IPS DF 4.7 (cell line): Measurements from ENCODE around the gene RARA.

Experiments
- DNase-seq: peaks from one replicate; pipeline ENCODE4 v3.0.0-alpha.2; 2013; ENCODE audit warnings: low spot score; ENCODE audit errors: extremely low read depth

Gene RARA

DNA sequence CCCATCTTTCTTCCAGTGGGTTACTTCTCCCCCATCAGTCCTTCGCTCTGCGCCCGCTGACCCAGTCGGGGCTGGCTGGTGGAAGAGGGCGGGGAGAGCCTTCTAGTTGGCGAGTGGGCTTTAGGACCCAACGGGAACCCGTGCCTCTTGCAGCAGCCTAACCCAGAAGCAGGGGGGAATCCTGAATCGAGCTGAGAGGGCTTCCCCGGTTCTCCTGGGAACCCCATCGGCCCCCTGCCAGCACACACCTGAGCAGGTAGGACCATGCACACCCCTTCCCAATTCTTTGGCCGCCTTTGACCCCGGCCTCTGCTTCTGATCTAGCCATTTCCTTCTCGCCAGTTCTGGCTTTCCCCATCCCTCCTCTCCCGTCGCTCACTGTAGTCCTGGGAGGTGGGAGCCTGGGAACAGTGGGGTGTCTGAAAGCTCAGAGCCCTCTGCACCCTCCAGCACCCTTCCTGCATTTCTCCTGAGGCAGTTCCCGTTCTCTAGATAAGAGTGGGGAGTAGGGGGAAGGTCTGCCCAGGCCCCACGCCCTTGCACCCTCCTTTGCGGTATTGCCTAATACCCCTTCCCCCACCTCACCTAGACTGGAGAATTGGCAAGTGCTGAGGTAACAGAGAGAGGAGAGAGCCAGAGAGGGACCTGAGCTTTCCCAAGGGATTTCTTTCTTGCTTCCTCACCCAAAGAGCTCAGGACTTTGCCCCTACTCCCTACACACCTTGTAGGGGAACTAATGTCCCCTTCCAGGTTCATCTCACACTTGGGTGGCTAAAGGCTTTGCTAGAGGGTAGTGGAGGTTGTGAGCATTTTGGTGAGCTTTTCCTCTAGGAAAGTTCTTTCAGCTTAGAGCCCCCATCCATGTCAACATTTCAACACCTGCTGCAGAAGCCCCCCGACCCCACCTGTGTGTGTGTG lies at the start of gene RARA:
TSS of gene RARA (plus strand) at position 150 of the 918 bp plus-strand sequence. CDS start 22,039 bp downstream, outside the sequence.
- DNase-seq: no peak

DNA sequence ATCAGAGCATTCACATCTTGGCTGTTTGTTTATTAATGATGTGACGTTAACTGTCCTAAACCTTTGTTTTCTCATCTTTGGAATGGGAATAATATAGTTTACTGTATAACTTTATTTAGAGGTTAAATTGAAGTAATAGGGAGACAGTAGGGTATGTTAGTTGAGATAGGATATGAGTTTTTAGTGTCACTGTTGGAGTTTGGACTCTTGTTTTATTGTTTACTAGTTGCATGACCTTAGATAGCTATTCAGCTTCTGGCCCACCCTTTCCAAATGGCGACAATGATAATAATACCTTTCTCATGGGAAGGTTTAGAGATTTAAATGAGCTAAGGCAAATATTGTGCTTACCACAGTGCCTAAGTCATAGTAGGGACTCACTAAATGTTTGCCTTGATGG lies 49.5 kb upstream of the RARA start:
- no peak for DNase-seq

DNA sequence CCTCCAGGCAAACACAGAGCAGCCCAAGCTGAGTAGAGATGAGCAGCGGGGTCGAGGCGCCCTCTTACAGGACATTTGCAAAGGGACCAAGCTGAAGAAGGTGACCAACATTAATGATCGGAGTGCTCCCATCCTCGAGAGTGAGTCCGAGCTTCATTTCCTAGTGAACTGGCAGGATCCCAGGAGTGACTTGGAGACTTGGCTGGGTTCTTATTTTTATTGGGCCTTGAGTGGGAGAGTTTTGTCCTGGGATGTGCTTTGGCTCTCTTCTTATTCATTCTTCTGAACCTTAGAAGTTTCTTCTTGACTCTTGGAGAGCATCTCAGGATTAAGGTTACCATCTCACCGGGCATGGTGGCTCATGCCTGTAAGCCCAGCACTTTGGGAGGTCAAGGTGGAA lies 48.5 kb upstream of the RARA start:
- DNase-seq: no peak

DNA sequence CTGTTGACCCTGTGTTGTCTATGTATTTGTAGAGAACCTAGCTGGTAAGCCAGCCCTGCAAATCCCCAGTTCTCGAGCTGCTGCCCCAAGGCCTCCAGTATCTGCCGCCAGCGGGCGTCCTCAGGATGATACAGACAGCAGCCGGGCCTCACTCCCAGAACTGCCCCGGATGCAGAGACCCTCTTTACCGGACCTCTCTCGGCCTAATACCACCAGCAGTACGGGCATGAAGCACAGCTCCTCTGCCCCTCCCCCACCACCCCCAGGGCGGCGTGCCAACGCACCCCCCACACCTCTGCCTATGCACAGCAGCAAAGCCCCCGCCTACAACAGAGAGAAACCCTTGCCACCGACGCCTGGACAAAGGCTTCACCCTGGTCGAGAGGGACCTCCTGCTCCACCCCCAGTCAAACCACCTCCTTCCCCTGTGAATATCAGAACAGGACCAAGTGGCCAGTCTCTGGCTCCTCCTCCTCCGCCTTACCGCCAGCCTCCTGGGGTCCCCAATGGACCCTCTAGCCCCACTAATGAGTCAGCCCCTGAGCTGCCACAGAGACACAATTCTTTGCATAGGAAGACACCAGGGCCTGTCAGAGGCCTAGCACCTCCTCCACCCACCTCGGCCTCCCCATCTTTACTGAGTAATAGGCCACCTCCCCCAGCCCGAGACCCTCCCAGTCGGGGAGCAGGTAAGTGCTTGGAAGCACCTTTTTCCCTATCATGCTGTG lies 44.4 kb upstream of the RARA start:
- DNase-seq: no peak

DNA sequence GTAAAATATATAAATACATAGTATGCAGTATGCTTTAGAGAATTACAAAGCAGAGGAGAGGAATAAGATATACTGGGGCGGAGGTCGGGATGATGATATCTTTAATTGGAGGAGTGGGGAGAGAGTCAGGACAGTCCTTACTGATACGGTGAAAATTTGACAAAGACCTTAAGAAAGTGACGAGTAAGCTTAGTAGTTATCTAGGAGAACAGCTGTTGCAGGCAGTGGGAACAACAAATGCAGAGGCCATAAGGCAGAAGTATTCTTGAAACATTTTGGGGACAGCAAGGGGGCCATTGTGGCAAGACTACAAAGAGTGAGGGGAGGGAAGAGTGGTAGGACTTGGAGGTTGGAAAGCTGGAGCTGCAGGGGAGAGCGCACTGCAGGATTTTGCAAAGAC lies 43.6 kb upstream of the RARA start:
- no peak for DNase-seq

DNA sequence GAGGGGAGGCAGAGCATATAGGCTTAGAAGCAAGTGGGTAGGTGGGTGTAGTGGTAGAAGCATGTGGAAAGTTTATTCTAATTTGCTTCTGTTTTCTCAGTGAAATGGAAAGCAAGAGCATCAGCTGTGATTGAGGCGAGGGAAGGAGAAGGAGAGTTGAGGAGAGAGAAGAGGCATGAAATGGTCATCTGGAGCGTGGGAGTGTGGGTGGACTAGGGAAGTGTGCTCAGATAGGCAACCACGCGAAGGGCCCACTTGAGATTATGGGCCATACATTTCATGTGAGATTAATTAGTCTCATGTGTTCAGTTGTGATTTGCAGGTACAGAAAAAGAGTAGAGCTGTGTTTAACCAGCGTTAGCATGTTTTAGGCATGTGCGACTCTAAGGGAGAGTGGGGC lies 42.1 kb upstream of the RARA start:
- DNase-seq: no peak

DNA sequence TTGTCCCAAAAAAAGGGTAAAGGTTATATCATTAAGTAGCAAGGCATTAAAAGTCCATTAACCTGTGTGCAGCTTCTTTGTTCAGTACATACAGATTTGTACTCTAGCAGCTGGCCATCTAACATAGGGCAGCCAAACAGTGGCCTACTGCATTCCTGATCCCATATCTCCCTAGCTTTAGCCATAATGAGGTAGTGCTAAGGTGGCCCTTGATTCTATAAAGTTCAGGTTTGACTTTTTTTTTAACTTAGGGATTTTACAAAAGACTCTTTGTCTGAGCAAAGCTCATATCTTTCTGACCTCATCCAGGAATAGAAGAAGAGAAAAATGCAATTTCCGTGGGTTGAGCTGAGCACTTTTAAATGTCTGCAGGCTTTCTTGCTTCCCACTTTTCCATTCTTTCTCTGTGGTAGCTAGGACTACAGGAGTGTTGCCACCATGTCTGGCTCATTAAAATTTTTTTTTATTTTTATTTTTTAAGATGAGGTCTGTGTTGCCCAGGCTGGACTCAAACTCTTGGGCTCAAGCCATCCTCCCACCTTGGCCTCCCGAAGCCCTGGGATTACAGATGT lies 40.8 kb upstream of the RARA start:
- DNase-seq: no peak

DNA sequence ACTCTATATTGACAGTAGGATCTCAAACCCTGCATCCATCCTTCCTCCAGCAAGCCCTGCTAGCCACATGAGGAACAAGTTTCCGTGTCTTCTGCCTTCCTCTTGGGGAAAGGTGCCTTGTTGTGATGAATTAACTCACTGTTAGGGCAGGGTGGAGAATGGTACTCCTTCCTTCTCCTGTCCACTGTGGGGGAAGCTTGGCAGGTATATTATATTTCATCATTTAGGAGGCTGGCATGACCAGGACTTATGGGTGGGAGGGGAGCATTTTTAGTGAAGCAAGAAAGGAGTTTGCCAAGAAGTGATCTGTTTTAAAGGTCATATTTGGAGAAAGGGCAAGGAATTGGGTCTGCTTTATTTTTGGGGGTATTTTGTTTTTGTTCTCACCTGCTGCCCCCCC lies 30.6 kb upstream of the RARA start:
- DNase-seq: no peak

DNA sequence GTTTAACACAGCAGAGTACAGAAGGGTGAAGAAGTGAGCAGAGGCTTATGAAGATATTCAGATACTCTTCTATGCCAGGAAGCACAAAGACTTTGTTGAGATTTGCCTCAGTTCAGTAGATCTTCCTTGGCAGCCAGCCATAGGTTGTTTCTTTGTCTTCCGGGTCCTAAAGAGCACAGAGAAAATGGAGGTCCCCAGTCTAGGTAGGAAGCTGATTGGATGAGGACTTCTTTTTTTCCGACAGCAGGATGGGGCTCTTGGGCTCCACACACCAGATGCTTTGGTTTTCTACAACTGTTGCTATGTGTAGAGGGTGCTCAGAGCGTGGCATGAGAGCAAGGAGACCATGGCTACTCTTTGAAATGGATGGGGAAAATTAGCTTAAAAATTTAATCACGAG lies 29.6 kb upstream of the RARA start:
- DNase-seq: no peak

DNA sequence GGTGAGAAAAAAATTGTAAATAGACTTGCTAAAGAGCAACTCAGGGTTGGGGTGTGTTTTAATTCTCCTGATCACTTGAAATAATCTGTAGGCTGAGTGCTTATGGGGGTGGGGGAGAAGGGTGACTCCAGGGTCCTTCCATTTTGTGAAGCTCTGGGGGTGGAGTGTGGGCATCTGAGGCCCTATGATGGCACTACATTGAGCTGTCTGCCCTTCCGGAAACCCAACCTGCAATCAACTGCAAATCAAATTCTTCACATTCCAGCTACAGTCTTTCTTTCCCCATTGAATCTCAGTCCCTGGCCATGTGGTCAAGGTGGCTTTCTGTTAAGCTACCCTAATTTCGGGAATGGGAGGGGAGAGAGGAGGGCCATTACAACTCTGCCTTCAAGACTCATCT lies 27.3 kb upstream of the RARA start:
- no peak for DNase-seq

DNA sequence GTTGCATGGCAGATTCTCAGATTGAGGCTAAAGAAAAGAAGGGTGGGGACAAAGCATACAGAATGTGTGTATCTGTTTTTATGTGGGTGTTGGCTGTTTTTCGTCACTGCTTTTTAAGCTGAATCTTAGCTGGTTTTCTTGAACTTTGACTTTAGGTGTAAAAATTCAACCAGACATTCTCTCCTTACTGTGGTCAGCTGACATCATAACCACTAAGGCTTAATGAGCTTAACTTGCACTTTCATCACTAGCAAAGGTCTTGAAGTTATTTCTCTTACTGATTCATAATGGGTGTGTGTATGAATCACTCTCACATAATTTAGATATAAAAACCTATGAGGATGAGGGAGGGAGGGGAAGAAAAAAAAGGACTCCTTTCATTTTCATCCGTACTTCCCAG lies 25.3 kb upstream of the RARA start:
- DNase-seq: no peak

DNA sequence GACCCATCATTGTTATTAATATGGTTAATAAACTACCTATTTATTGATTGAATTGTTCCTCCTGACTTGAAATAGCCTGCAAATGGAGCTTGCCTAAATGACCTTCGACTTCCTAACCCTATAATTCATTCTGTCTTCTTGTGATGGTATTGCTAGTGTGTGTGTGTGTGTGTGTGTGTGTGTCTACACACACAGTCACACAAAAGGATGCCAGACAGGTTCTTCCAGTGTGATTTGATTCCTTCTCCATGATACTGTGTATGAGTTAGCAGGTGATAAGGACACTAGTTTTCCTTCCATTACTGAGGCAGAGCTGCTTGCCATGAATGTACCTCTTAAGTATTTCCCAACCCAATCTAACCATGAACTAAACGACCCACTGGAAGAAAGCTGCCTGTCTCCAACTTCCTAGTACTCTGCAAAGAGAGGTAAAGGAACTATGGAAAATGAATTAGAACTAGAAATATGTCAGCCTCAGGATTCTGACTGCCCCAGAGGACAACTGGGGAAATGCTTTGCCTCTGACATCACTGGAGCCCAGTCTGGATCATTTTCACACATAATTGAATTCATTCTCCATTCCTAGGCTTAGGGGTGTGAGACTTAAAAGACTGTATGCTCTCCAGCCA lies 24.8 kb upstream of the RARA start:
- no peak for DNase-seq

DNA sequence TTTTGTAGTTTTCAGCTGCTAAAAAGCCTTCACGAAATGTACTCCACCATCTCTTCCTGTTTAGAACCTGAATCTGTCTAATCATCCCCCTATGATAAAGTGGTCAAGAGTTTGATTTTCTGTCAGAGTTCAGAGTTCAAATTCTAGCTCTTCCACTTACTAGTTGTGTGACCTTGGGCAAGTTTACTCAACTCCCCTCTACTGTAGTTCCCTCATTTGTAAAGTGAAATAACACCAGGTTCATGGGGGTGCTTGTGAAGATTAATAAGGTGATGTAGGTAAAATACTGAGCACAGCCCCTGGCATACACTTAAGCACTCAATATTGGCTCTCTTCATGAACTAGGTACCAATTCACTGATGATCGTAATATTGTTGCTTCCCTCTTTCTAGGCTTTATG lies 22.5 kb upstream of the RARA start:
- no peak for DNase-seq

DNA sequence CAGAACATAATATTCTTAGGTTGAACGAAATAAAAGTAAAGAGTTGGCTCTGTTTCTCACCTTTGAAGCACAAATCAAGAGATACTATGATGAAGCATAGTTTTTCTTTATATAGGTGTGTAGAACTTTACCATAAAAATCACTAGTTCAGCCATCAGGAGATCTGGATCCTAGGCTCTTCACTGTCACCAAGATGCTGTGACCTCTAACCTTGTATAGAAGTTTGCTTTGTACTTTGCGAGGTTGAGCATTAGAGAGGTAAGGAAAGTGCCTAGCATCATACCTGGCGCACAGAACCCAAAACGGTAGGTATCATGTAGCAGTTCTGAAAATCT lies 21.9 kb upstream of the RARA start:
- DNase-seq: no peak

DNA sequence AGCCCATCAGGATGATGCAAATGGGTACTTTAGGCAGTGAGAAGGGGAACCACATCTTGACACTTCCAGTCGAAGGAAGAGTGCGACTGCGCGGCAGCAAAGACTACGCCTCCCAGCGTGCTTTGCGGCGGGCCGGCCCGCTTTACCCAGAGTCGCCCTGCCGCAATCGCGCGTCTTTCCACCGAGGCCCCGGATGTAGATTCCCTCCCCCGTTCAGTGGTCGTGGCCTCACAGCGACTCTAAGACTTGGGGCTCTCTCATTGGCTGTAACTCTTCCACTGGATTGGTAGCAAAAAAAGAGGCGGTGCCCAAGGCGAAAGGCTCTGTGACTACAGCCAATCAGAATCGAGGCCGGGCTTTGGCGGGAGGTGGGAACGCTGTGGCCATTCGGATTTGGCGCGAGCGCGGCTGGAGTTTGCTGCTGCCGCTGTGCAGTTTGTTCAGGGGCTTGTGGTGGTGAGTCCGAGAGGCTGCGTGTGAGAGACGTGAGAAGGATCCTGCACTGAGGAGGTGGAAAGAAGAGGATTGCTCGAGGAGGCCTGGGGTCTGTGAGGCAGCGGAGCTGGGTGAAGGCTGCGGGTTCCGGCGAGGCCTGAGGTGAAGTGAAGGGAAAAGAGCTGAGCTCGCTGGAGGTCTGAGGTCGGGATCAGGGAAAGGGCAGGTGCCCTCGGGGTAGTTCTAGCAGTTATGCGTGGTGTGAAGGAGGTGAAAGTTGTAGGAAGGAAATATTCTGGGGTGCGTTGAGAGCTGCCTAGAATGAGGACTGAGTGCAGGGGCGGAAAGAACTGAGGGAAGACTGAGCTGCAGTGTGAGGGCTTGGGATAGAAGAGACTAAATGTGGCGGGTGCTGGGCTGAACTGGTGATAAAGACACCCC lies 21.2 kb upstream of the RARA start, which contains the start of gene CDC6:
TSS of gene CDC6 (plus strand) at position 386 of the 876 bp plus-strand sequence. CDS start 1,542 bp downstream, outside the sequence.
- peak; percentile 99 for DNase-seq

DNA sequence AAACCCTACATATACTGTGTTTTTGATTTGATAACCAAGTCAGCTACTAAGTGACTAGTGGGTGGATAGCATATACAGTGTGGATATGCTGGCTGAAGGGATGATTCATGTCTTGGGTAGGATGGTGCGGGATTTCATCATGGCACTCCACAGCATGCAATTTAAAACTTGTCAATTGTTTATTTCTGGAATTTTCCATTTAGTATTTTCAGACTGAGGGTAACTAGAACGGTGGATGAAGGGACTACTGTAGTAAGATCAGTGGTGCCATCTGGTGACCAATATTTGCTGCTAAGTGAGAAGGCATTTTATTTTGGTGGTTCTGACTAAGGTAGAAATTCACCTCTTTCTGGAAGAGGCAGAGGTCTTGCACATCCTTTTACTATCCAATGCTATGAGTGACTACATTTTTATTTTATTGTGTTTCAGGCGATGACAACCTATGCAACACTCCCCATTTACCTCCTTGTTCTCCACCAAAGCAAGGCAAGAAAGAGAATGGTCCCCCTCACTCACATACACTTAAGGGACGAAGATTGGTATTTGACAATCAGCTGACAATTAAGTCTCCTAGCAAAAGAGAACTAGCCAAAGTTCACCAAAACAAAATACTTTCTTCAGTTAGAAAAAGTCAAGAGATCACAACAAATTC lies 18.2 kb upstream of the RARA start:
- no peak for DNase-seq

DNA sequence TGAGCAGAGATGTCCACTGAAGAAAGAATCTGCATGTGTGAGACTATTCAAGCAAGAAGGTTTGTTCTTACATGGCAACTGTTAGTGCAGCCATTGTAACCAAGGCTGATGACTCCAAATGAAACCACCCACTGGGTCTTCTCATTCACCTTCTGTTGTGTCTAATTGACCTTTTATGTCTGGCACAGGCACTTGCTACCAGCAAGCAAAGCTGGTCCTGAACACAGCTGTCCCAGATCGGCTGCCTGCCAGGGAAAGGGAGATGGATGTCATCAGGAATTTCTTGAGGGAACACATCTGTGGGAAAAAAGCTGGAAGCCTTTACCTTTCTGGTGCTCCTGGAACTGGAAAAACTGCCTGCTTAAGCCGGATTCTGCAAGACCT lies 17.7 kb upstream of the RARA start:
- no peak for DNase-seq

DNA sequence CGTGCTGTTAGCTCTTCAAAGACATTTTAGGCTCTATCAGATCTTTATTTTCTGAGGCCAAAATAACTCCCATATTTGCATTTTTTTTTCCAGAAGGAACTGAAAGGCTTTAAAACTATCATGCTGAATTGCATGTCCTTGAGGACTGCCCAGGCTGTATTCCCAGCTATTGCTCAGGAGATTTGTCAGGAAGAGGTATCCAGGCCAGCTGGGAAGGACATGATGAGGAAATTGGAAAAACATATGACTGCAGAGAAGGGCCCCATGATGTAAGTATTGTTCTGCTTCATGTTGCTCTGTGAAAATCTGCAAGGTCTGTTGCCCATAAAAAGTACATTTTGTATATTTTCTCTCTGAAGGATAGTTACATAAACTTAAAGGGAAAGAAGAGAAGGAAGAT lies 15.6 kb upstream of the RARA start:
- DNase-seq: no peak

DNA sequence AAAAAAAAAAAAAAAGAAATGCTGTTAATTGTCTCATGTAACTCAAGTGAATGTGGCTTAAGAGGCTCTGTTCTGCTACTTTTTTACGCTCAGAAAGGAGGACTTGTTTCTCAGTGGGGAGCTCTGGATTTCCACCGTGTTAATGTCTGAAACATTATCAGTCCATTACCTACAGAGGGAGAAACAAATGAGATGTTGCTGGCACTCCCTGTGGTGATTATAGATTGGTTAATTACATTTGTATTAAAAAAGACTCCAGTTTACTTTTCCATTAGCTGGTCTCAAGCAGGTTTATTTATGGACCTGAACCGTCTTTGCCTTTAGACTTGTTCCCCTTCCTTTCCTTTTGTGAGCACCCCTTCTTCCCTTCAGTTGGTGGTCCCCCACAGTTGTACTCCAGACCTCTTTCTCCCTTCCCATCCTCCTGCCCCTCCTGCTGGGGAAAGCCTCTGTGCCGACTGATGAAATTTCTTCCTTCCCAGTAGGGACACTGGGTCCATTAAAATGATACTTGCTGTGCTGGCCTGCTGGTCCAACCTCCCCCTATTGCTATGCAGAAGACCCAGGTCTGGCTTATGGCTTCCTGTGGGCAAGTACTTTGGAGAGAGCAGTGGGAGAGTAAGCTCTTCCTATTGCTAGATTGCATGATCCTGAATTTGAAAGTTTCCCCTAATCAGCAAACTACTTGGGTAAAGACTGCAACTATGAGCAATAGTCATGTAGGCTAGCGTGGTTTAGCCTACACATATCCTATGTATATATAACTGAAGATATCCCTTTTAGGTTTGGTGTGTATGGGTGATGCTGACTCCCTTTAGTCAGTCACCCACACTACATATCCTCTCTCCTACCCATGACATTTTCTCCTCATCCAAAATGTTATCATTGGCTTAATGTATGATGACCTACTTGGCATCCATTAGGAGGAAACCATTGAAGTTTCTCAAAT lies 13.2 kb upstream of the RARA start:
- no peak for DNase-seq
